Activated effector memory CD4-positive, alpha-beta T cell treated with anti-CD3 and anti-CD28 coated beads, Interleukin-2, amount 50 U/mL, for 16 hours (primary cell): ENCODE data around the gene ADAMTS4.
A peak's percentile ranks its signal among the peaks of the same experiment; 100 is the strongest.

Experiments used
- DNase-seq: peaks from one replicate; pipeline ENCODE4 v3.0.0-alpha.2; 2020

The ADAMTS4 gene

GRCh38 chr1:161171696-161172095, 27.2 kb downstream of the ADAMTS4 start:
- no peak for DNase-seq

- DNase-seq, result no peak
These were observed 27.7 kb downstream of the ADAMTS4 start for GRCh38 chr1:161171191-161171590.

GRCh38 chr1:161168906-161169305, 29.9 kb downstream of the ADAMTS4 start:
- peak; percentile 44 for DNase-seq

- DNase-seq, result peak; percentile 66
These were observed 31.9 kb downstream of the ADAMTS4 start for GRCh38 chr1:161166669-161167548.

- DNase-seq, result peak; percentile 97
These were observed 32.8 kb downstream of the ADAMTS4 start, which contains the start of gene PPOX for GRCh38 chr1:161165742-161166668. Gene PPOX (plus strand): TSS chr1:161166426. CDS start chr1:161166848, 422 bp downstream.

- DNase-seq, result peak; percentile 62
These were observed 33.8 kb downstream of the ADAMTS4 start for GRCh38 chr1:161164901-161165610.

GRCh38 chr1:161163793-161164192, 35.1 kb downstream of the ADAMTS4 start:
- peak; percentile 41 for DNase-seq

GRCh38 chr1:161162806-161163205, 36.0 kb downstream of the ADAMTS4 start:
- peak; percentile 50 for DNase-seq

GRCh38 chr1:161162052-161162451, 36.8 kb downstream of the ADAMTS4 start:
- DNase-seq, result peak; percentile 60

GRCh38 chr1:161161652-161162051, 37.2 kb downstream of the ADAMTS4 start:
- DNase-seq, result no peak

- DNase-seq, result no peak
These were observed 38.1 kb downstream of the ADAMTS4 start for GRCh38 chr1:161160671-161161145.

- no peak for DNase-seq
These were observed 39.0 kb downstream of the ADAMTS4 start for GRCh38 chr1:161159913-161160243.

GRCh38 chr1:161159087-161159912, 39.6 kb downstream of the ADAMTS4 start, which contains the start of gene USP21:
Gene USP21 (plus strand): TSS chr1:161159500. CDS start chr1:161160641, 1,141 bp downstream.
- peak; percentile 97 for DNase-seq

GRCh38 chr1:161158316-161159010, 40.4 kb downstream of the ADAMTS4 start:
- DNase-seq, result no peak

GRCh38 chr1:161157867-161158266, 41.0 kb downstream of the ADAMTS4 start:
- DNase-seq, result no peak

- DNase-seq, result peak; percentile 92
These were observed 45.0 kb downstream of the ADAMTS4 start, which contains the start of gene UFC1 for GRCh38 chr1:161153682-161154337. Gene UFC1 (plus strand): TSS chr1:161153978. CDS start chr1:161153998, 20 bp downstream.

- DNase-seq, result no peak
These were observed 45.7 kb downstream of the ADAMTS4 start for GRCh38 chr1:161153176-161153575.

GRCh38 chr1:161145832-161146231, 53.0 kb downstream of the ADAMTS4 start:
- DNase-seq, result no peak

- no peak for DNase-seq
These were observed 58.0 kb downstream of the ADAMTS4 start for GRCh38 chr1:161140755-161141400.

- DNase-seq, result no peak
These were observed 59.1 kb downstream of the ADAMTS4 start for GRCh38 chr1:161139766-161140165.
